ENCODE measurements around the gene CPLX3. TPM values are rescaled to one million over a fixed set of nuclear protein-coding genes. Genes with fewer than 3 reads are reported as not detected.

Gene CPLX3
- total and polyA plus RNA-seq, 10 of the 15 experiments (the other 5 are each of a cell fraction or from before 2014, with no cell fraction given), result 0.02 to 0.04 TPM; not detected in 8

DNA sequence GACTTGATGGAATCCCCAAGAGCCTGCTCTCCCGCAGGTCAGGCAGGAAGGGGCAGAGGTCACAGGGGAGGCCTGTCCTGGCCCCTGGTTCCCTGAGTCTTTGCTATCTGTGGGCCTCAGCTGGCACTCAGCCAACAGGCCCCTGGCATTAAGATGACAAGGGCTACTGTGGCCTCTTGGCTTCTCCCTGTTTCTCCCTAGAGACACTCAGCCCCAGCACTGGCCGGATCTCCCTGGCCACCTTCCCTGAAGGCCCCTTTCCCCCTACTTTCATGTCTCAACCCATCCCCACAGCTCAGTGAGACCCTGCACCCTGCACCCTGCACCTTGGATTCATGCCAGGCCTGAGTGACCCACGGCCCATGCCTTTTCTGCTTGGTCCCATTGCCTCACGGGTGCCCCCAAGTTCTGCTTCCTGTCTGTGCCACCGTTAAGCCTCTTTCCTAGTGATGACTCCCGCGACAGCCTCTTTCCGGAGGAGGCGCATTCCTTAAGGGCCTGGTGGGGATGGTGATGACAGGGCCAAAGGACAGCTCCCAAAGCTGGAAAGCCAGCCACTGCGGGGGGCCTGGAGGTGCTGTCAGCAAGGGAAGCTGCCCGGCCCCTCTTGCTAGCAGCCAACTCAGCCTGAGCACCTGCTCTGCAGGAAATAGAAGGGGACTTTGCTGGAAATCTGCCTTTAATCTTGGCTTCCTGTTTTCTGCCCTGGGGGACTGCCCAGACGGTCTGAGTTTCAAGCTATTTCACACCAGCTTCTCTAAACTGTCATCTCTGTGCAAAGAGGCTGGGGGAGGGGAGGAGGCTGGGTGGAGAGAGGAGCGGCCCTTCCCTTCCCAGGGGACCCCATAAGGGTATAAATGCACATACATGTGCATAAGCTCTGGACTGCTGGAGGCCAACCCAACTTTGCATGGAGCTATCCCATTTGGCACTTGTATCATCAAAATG, 49.3 kb upstream of the CPLX3 start (continued):
- TF ChIP-seq, protein P1, sequence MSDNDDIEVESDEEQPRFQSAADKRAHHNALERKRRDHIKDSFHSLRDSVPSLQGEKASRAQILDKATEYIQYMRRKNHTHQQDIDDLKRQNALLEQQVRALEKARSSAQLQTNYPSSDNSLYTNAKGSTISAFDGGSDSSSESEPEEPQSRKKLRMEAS (IDR thresholded peaks at IDR 0.05; ENCODE audit: low read depth, low read length), result no peak; the same call in 1 of the 2 replicates
- TF ChIP-seq JUND (IDR thresholded peaks at IDR 0.05; ENCODE audit: low read depth, low read length) (no peak), RCOR1 (conservative IDR thresholded peaks at IDR 0.05; ENCODE audit: low read depth, low read length) (0 out of 2 replicates have a peak, but pooled peaks have one; percentile 45), DPF2 (IDR thresholded peaks at IDR 0.05) (peak; percentile 79; the same call in 1 of the 2 replicates), RAD51 (IDR thresholded peaks at IDR 0.05) (no peak), PML (IDR thresholded peaks at IDR 0.05; ENCODE audit: low read length) (no peak), GATAD2B (conservative IDR thresholded peaks at IDR 0.05; ENCODE audit: low read depth) (peak; percentile 75), EED (IDR thresholded peaks at IDR 0.05; ENCODE audit: low read depth) (peak; percentile 78), ZNF622 (IDR thresholded peaks at IDR 0.05) (no peak), IKZF2 (IDR thresholded peaks at IDR 0.05) (peak; percentile 88), POLR2AphosphoS5 (IDR thresholded peaks at IDR 0.05; ENCODE audit: low read length) (peak; percentile 41), CREB1 (IDR thresholded peaks at IDR 0.05; ENCODE audit: low read depth) (no peak), MEF2A (IDR thresholded peaks at IDR 0.05; ENCODE audit: insufficient read depth, low read depth, low read length) (peak; percentile 64; the same call in 1 of the 2 replicates), BRCA1 (IDR thresholded peaks at IDR 0.05; ENCODE audit: low read depth, low read length) (no peak), CEBPB (IDR thresholded peaks at IDR 0.05; ENCODE audit: borderline replicate concordance in 1 of 2, low read depth in 2 of 2, low read length in 2 of 2) (no peak)

Data from GM12878 (cell line).